Stimulated activated CD8-positive, alpha-beta memory T cell treated with anti-CD3 and anti-CD28 coated beads, Interleukin-2, amount 100 ng/mL, for 48 hours (primary cell): Measurements from ENCODE around the gene PLAC8L1.
"Not testable (repeated sequence)": the region's sequence is repeated elsewhere in the genome, so short reads cannot be mapped to it uniquely, and the experiment has no call there.

Experiments used
- DNase-seq, 2 donors: peaks; one replicate each; pipeline ENCODE4 v3.0.0-alpha.2; 2020; ENCODE audit warnings: low read depth in 2 of 2

Gene PLAC8L1

GRCh38 chr5:146105477-146105876 is at the start of gene PLAC8L1:
PLAC8L1 (minus strand) TSS chr5:146105577; CDS start chr5:146104311, 1,266 bp downstream.
- no peak for DNase-seq

- DNase-seq = no peak
These were observed 46.6 kb upstream of the PLAC8L1 start for GRCh38 chr5:146151970-146152369.

- DNase-seq = no peak
These were observed 32.6 kb upstream of the PLAC8L1 start for GRCh38 chr5:146137967-146138403.

GRCh38 chr5:146130440-146131045 is 25.2 kb upstream of the PLAC8L1 start:
- no peak for DNase-seq

GRCh38 chr5:146126068-146126467 is 20.7 kb upstream of the PLAC8L1 start:
- no peak for DNase-seq

- no peak for DNase-seq
These were observed 19.2 kb upstream of the PLAC8L1 start for GRCh38 chr5:146124580-146124979.

GRCh38 chr5:146121451-146121850 is 16.1 kb upstream of the PLAC8L1 start:
- DNase-seq = not testable (repeated sequence)

GRCh38 chr5:146118322-146118721 is 12.9 kb upstream of the PLAC8L1 start:
- no peak for DNase-seq

GRCh38 chr5:146117216-146117615 is 11.8 kb upstream of the PLAC8L1 start:
- DNase-seq = not testable (repeated sequence)

GRCh38 chr5:146116361-146116760 is 11.0 kb upstream of the PLAC8L1 start:
- no peak for DNase-seq

GRCh38 chr5:146112476-146112875 is 7.1 kb upstream of the PLAC8L1 start:
- DNase-seq = no peak

GRCh38 chr5:146111409-146111808 is 6.0 kb upstream of the PLAC8L1 start:
- no peak for DNase-seq

- no peak for DNase-seq
These were observed 4.0 kb upstream of the PLAC8L1 start for GRCh38 chr5:146109379-146109778.

- DNase-seq = not testable (repeated sequence)
These were observed 3.5 kb upstream of the PLAC8L1 start for GRCh38 chr5:146108870-146109269.

GRCh38 chr5:146107901-146108300 is 2.5 kb upstream of the PLAC8L1 start:
- no peak for DNase-seq

- no peak for DNase-seq
These were observed 1.8 kb downstream of the PLAC8L1 start for GRCh38 chr5:146103594-146103993.

- DNase-seq = no peak
These were observed 3.7 kb downstream of the PLAC8L1 start for GRCh38 chr5:146101646-146102045.

GRCh38 chr5:146098047-146098446 is 7.3 kb downstream of the PLAC8L1 start:
- DNase-seq = no peak

- no peak for DNase-seq
These were observed 13.5 kb downstream of the PLAC8L1 start for GRCh38 chr5:146091881-146092280.

- no peak for DNase-seq
These were observed 16.1 kb downstream of the PLAC8L1 start for GRCh38 chr5:146089287-146089686.

GRCh38 chr5:146088098-146088497 is 17.3 kb downstream of the PLAC8L1 start:
- no peak for DNase-seq

GRCh38 chr5:146084376-146084775 is 21.0 kb downstream of the PLAC8L1 start:
- DNase-seq = no peak

GRCh38 chr5:146082798-146083197 is 22.6 kb downstream of the PLAC8L1 start:
- DNase-seq = no peak

- DNase-seq = no peak
These were observed 23.8 kb downstream of the PLAC8L1 start for GRCh38 chr5:146081556-146081955.
